GM12891 (cell line): Measurements from ENCODE around the gene SCAF11.

Source experiments
- POLR2A ChIP-seq: IDR thresholded peaks from 2 replicates; pipeline ENCODE4 v1.6.1; 2011; ENCODE audit warnings: low read depth, low read length, control low read depth
- POLR2AphosphoS5 ChIP-seq: IDR thresholded peaks from 2 replicates; pipeline ENCODE4 v1.6.1; 2011; ENCODE audit warnings: low read depth, low read length, control low read depth
- TAF1 ChIP-seq: IDR thresholded peaks from 2 replicates; pipeline ENCODE4 v1.6.1; 2011; ENCODE audit warnings: low read depth, low read length, control low read depth

GRCh38 chr12:45915405-45915804 is 75.0 kb downstream of the SCAF11 start:
- TF ChIP-seq POLR2A (no peak), TAF1 (no peak), POLR2AphosphoS5 (no peak)
